Mucosa of rectum (tissue), 2 donors: ENCODE results near the gene CTNNA1.

Source experiments
- H3K27ac ChIP-seq, 2 donors: one replicate each; pipeline ENCODE4 v1.7.0; 2013; ENCODE audit warnings: inconsistent platforms in 2 of 2, low read depth in 2 of 2, low read length in 2 of 2
- H3K27me3 ChIP-seq, 2 donors: one replicate each; pipeline ENCODE4 v1.7.0; 2013; ENCODE audit warnings: low read length in 2 of 2; ENCODE audit not compliant: control insufficient read depth in 2 of 2, insufficient read depth in 2 of 2
- H3K36me3 ChIP-seq, 2 donors: one replicate each; pipeline ENCODE4 v1.7.0; 2013; ENCODE audit warnings: low read length in 2 of 2; ENCODE audit not compliant: control insufficient read depth in 2 of 2, insufficient read depth in 2 of 2
- H3K4me1 ChIP-seq, 2 donors: one replicate each; pipeline ENCODE4 v1.7.0; 2013; ENCODE audit warnings: low read length in 2 of 2, mild to moderate bottlenecking in 1 of 2; ENCODE audit not compliant: control insufficient read depth in 2 of 2, insufficient read depth in 2 of 2
- H3K4me3 ChIP-seq, 2 donors: one replicate each; pipeline ENCODE4 v1.7.0; 2013; ENCODE audit warnings: low read length in 2 of 2
- H3K9ac ChIP-seq, 2 donors: one replicate each; pipeline ENCODE4 v1.7.0; 2013; ENCODE audit warnings: low read length in 2 of 2, low read depth in 1 of 2, mild to moderate bottlenecking in 1 of 2
- H3K9me3 ChIP-seq, 2 donors: one replicate each; pipeline ENCODE4 v1.7.0; 2013; ENCODE audit warnings: low read length in 2 of 2; ENCODE audit not compliant: control insufficient read depth in 2 of 2
- donor health status: healthy.
- donor health status: Normal muscosa, but diverticular disease.

CTNNA1 gene

GRCh38 chr5:138901716-138902115, 148.5 kb downstream of the CTNNA1 start:
- H3K27me3 ChIP-seq, result no peaks in the 10 kb centered on the region
- H3K4me3 ChIP-seq, result no peak overlapping the region
- H3K9me3 ChIP-seq, result no peaks in the 10 kb centered on the region
- H3K9ac ChIP-seq, result no peak overlapping the region
- peaks cover 29 to 36% of the 10 kb centered on the region in 2 donors for H3K36me3 ChIP-seq
- H3K27ac ChIP-seq, result no peak overlapping the region
- H3K4me1 ChIP-seq, result peaks cover 0 to 7% of the 10 kb centered on the region in 2 donors

GRCh38 chr5:138903130-138903775, 150.0 kb downstream of the CTNNA1 start:
- Histone ChIP-seq H3K9me3 (no peaks in the 10 kb centered on the region), H3K4me3 (no peak overlapping the region), H3K27me3 (no peaks in the 10 kb centered on the region), H3K4me1 (peaks cover 0 to 7% of the 10 kb centered on the region in 2 donors), H3K36me3 (peaks cover 36 to 38% of the 10 kb centered on the region in 2 donors), H3K27ac (peak overlapping the region in 1 of 2 donors; percentile 1), H3K9ac (no peak overlapping the region)

GRCh38 chr5:138905541-138905940, 152.3 kb downstream of the CTNNA1 start:
- Histone ChIP-seq H3K4me1 (peaks cover 0 to 7% of the 10 kb centered on the region in 2 donors), H3K36me3 (peaks cover 37 to 38% of the 10 kb centered on the region in 2 donors), H3K27ac (no peak overlapping the region)

GRCh38 chr5:138909734-138910133, 156.5 kb downstream of the CTNNA1 start:
- Histone ChIP-seq H3K4me1 (no peaks in the 10 kb centered on the region), H3K9ac (no peak overlapping the region), H3K9me3 (no peaks in the 10 kb centered on the region), H3K4me3 (no peak overlapping the region), H3K36me3 (peaks cover 22 to 41% of the 10 kb centered on the region in 2 donors), H3K27me3 (no peaks in the 10 kb centered on the region), H3K27ac (no peak overlapping the region)

More at GRCh38 chr5:138905541-138905940, 152.3 kb downstream of the CTNNA1 start:
- Histone ChIP-seq H3K4me3 (no peak overlapping the region), H3K27me3 (no peaks in the 10 kb centered on the region), H3K9me3 (no peaks in the 10 kb centered on the region), H3K9ac (no peak overlapping the region)

GRCh38 chr5:138910546-138911185, 157.4 kb downstream of the CTNNA1 start:
- Histone ChIP-seq H3K36me3 (peaks cover 15 to 34% of the 10 kb centered on the region in 2 donors), H3K4me3 (no peak overlapping the region), H3K4me1 (no peaks in the 10 kb centered on the region), H3K27me3 (no peaks in the 10 kb centered on the region), H3K9me3 (no peaks in the 10 kb centered on the region), H3K27ac (no peak overlapping the region), H3K9ac (no peak overlapping the region)

- Histone ChIP-seq H3K4me1 (no peaks in the 10 kb centered on the region), H3K9ac (no peak overlapping the region), H3K27ac (no peak overlapping the region), H3K36me3 (peaks cover 8 to 26% of the 10 kb centered on the region in 2 donors), H3K4me3 (no peak overlapping the region), H3K9me3 (no peaks in the 10 kb centered on the region), H3K27me3 (no peaks in the 10 kb centered on the region)
Observed at GRCh38 chr5:138911441-138911840, 158.2 kb downstream of the CTNNA1 start.

GRCh38 chr5:138912093-138912492, 158.9 kb downstream of the CTNNA1 start:
- no peak overlapping the region for H3K9ac ChIP-seq
- no peak overlapping the region for H3K27ac ChIP-seq
- no peaks in the 10 kb centered on the region for H3K4me1 ChIP-seq
- H3K27me3 ChIP-seq, result no peaks in the 10 kb centered on the region
- H3K4me3 ChIP-seq, result no peak overlapping the region
- no peaks in the 10 kb centered on the region for H3K9me3 ChIP-seq
- peaks cover 3 to 22% of the 10 kb centered on the region in 2 donors for H3K36me3 ChIP-seq

- Histone ChIP-seq H3K27ac (no peak overlapping the region), H3K9ac (no peak overlapping the region), H3K36me3 (peaks cover 15 to 24% of the 10 kb centered on the region in 2 donors), H3K4me3 (no peak overlapping the region), H3K4me1 (no peaks in the 10 kb centered on the region), H3K9me3 (no peaks in the 10 kb centered on the region), H3K27me3 (no peaks in the 10 kb centered on the region)
Observed at GRCh38 chr5:138913773-138914172, 160.5 kb downstream of the CTNNA1 start.

- Histone ChIP-seq H3K27ac (no peak overlapping the region), H3K36me3 (peaks cover 19 to 26% of the 10 kb centered on the region in 2 donors), H3K9ac (no peak overlapping the region), H3K9me3 (no peaks in the 10 kb centered on the region), H3K4me3 (no peak overlapping the region), H3K4me1 (no peaks in the 10 kb centered on the region), H3K27me3 (no peaks in the 10 kb centered on the region)
Observed at GRCh38 chr5:138914338-138914737, 161.1 kb downstream of the CTNNA1 start.

GRCh38 chr5:138918686-138919085, 165.5 kb downstream of the CTNNA1 start:
- H3K9me3 ChIP-seq, result no peaks in the 10 kb centered on the region

More at GRCh38 chr5:138918686-138919085, 165.5 kb downstream of the CTNNA1 start:
- no peaks in the 10 kb centered on the region for H3K27me3 ChIP-seq
- H3K4me3 ChIP-seq, result no peak overlapping the region
- no peak overlapping the region for H3K9ac ChIP-seq
- H3K4me1 ChIP-seq, result no peaks in the 10 kb centered on the region
- H3K36me3 ChIP-seq, result peaks cover 23 to 26% of the 10 kb centered on the region in 2 donors
- H3K27ac ChIP-seq, result no peak overlapping the region
